Measurements from ENCODE around the gene CDK18. TPM values are rescaled to one million over a fixed set of nuclear protein-coding genes. Genes with fewer than 3 reads are reported as not detected.

Gene CDK18
- total RNA-seq, 6 experiments from 2014 or later: 6.3 to 22.3 (median 9.7) TPM

- Histone ChIP-seq H3K27ac (no peak overlapping the region), H3K27me3 (no peaks in the 10 kb centered on the region), H3K36me3 (no peaks in the 10 kb centered on the region), H3K4me3 (no peak overlapping the region), H3K4me1 (no peaks in the 10 kb centered on the region), H3K9me3 (no peaks in the 10 kb centered on the region)
- intact Hi-C loops (cut with DNase I): loop anchor here (5.0 to 10.0 kb wide), 2 partner anchors 36 to 189 kb away; no protein-coding TSS in a partner anchor
- DNase-seq: no peak
- no CpG with 5 or more reads among the region's 16 CpGs for WGBS (ENCODE audit: insufficient coverage, low coverage, low lambda C conversion rate, missing lambda C conversion rate)
- no peak for TF ChIP-seq CTCF (IDR thresholded peaks at IDR 0.05)
- TF ChIP-seq POLR2A (IDR thresholded peaks at IDR 0.05): no peak
- ATAC-seq: no peak
Measured at GRCh38 chr1:205523261-205523890, 18.9 kb downstream of the CDK18 start.

- Histone ChIP-seq H3K4me1 (no peaks in the 10 kb centered on the region), H3K9me3 (no peaks in the 10 kb centered on the region), H3K27ac (no peak overlapping the region), H3K27me3 (no peaks in the 10 kb centered on the region), H3K4me3 (no peak overlapping the region), H3K36me3 (no peaks in the 10 kb centered on the region)
- TF ChIP-seq POLR2A (IDR thresholded peaks at IDR 0.05): no peak
- TF ChIP-seq CTCF (IDR thresholded peaks at IDR 0.05): peak; percentile 77 to 83 (median 79)
- intact Hi-C loops (cut with DNase I): loop anchor here (5.0 to 10.0 kb wide), 2 partner anchors 37 to 189 kb away; no protein-coding TSS in a partner anchor
- 41% methylated on average over 6 of the region's 16 CpGs for WGBS (ENCODE audit: insufficient coverage, low coverage, low lambda C conversion rate, missing lambda C conversion rate)
- ATAC-seq (peak; percentile 70 to 81 (median 76)), DNase-seq (peak; percentile 68 to 80 (median 72))
Measured at GRCh38 chr1:205523891-205524793, 19.7 kb downstream of the CDK18 start.

GRCh38 chr1:205524794-205525101 lies 20.3 kb downstream of the CDK18 start:
- Histone ChIP-seq H3K27ac (no peak overlapping the region), H3K4me1 (no peaks in the 10 kb centered on the region), H3K36me3 (no peaks in the 10 kb centered on the region), H3K9me3 (no peaks in the 10 kb centered on the region), H3K4me3 (no peak overlapping the region), H3K27me3 (no peaks in the 10 kb centered on the region)
- TF ChIP-seq CTCF (IDR thresholded peaks at IDR 0.05) (no peak), POLR2A (IDR thresholded peaks at IDR 0.05) (no peak)
- ATAC-seq (no peak), DNase-seq (no peak)
- intact Hi-C loops (cut with DNase I): loop anchor here (5.0 to 10.0 kb wide), 3 partner anchors 37 to 190 kb away; no protein-coding TSS in a partner anchor
- 14% methylated on average over 1 of the region's 4 CpGs for WGBS (ENCODE audit: insufficient coverage, low coverage, low lambda C conversion rate, missing lambda C conversion rate)

- Histone ChIP-seq H3K9me3 (no peaks in the 10 kb centered on the region), H3K27ac (no peak overlapping the region), H3K4me1 (no peaks in the 10 kb centered on the region), H3K36me3 (no peaks in the 10 kb centered on the region), H3K27me3 (no peaks in the 10 kb centered on the region), H3K4me3 (no peak overlapping the region)
- ATAC-seq: no peak
- WGBS (ENCODE audit: insufficient coverage, low coverage, low lambda C conversion rate, missing lambda C conversion rate): 80% methylated on average over 7 of the region's 18 CpGs
- intact Hi-C loops (cut with DNase I): loop anchor here (5.0 to 10.0 kb wide), 2 partner anchors 132 to 191 kb away; no protein-coding TSS in a partner anchor
- TF ChIP-seq POLR2A (IDR thresholded peaks at IDR 0.05) (no peak), CTCF (IDR thresholded peaks at IDR 0.05) (no peak)
- DNase-seq: no peak
Measured at GRCh38 chr1:205525495-205526285, 21.2 kb downstream of the CDK18 start.
